MCF 10A (cell line): ENCODE data around the gene HEPN1. TPM values are rescaled to one million over a fixed set of nuclear protein-coding genes. Genes with fewer than 3 reads are reported as not detected.

Experiments used
- BruUV-seq: library from RNA; stranded (reverse); fragments of 400-500 nt; replicated peaks from 2 replicates; lab custom pipeline; 2021; lab: Mats Ljungman, UMichigan
- CTCF ChIA-PET: fragments of 300-600 bp; sonication (Branson Sonifier 250); formaldehyde crosslinking; extraction: SDS; loops from one replicate; lab custom pipeline; 2021; ENCODE audit warnings: antibody characterized with exemption, inconsistent platforms; lab: Yijun Ruan, JAX
- POLR2A ChIA-PET: fragments of 300-600, 350-650 bp; sonication (Branson Sonifier 250); formaldehyde crosslinking; extraction: SDS; loops from one replicate; lab custom pipeline; 2020; ENCODE audit warnings: antibody characterized with exemption, inconsistent platforms; lab: Yijun Ruan, JAX
- DNase-seq: peaks from one replicate; pipeline ENCODE4 v3.0.0-alpha.2; 2018; ENCODE audit not compliant: unreplicated experiment
- H3K27ac Mint-ChIP-seq: one replicate; pipeline ENCODE4 v1.8.0; 2022; ENCODE audit warnings: mild to moderate bottlenecking, low read depth, mixed read lengths; ENCODE audit not compliant: unreplicated experiment
- H3K27me3 Mint-ChIP-seq: one replicate; pipeline ENCODE4 v1.8.0; 2022; ENCODE audit warnings: mixed read lengths; ENCODE audit not compliant: insufficient read depth, unreplicated experiment
- H3K36me3 Mint-ChIP-seq: one replicate; pipeline ENCODE4 v1.8.0; 2022; ENCODE audit warnings: mild to moderate bottlenecking, moderate library complexity, mixed read lengths; ENCODE audit not compliant: insufficient read depth, unreplicated experiment
- H3K4me1 Mint-ChIP-seq: one replicate; pipeline ENCODE4 v1.8.0; 2022; ENCODE audit warnings: mixed read lengths; ENCODE audit not compliant: insufficient read depth, unreplicated experiment
- H3K4me3 Mint-ChIP-seq: one replicate; pipeline ENCODE4 v1.8.0; 2022; ENCODE audit warnings: mild to moderate bottlenecking, moderate library complexity, mixed read lengths; ENCODE audit not compliant: unreplicated experiment
- H3K9me3 Mint-ChIP-seq: one replicate; pipeline ENCODE4 v1.8.0; 2022; ENCODE audit warnings: mixed read lengths; ENCODE audit not compliant: unreplicated experiment
- CTCF ChIP-seq: fragments of 200-600 bp; IDR thresholded peaks from one replicate; pipeline ENCODE4 v1.8.0; 2022; ENCODE audit warnings: antibody characterized with exemption, mild to moderate bottlenecking; ENCODE audit not compliant: unreplicated experiment
- intact Hi-C: fragments of 100-400 bp; cut with micrococcal nuclease; formaldehyde crosslinking; loops from 2 replicates; pipeline ENCODE4 v1.14.1; 2022
- total RNA-seq: library from RNA; stranded (reverse); gene quantifications from 2 replicates; pipeline ENCODE4 v1.2.3, GENCODE V29; 2022

HEPN1 gene
- total RNA-seq, 1 experiment from 2014 or later: not detected

GRCh38 chr11:124875401-124875800 is 43.6 kb upstream of the HEPN1 start:
- CTCF ChIA-PET: interaction anchor here (0.6 to 2.1 kb wide), 10 partner anchors 9 to 1286 kb away, joined by 3 to 20 read pairs (median 6); partner anchors contain the start of genes CCDC15, ROBO3 and ROBO4
- H3K36me3 Mint-ChIP-seq: no peaks in the 10 kb centered on the region
- TF ChIP-seq CTCF: no peak
- peak overlapping the region; percentile 96 for H3K4me3 Mint-ChIP-seq
- H3K27ac Mint-ChIP-seq: no peak overlapping the region
- peaks cover 27% of the 10 kb centered on the region for H3K27me3 Mint-ChIP-seq
- POLR2A ChIA-PET: interaction anchor here (0.8 to 1.4 kb wide), 5 partner anchors 28 to 717 kb away, joined by 3 to 36 read pairs (median 3); partner anchors contain the start of gene CCDC15
- H3K9me3 Mint-ChIP-seq: no peaks in the 10 kb centered on the region
- DNase-seq: no peak
- BruUV-seq: no TSS peak
- intact Hi-C loops: no loop called here
- H3K4me1 Mint-ChIP-seq: peaks cover 23% of the 10 kb centered on the region

GRCh38 chr11:124875943-124876817 is 42.9 kb upstream of the HEPN1 start:
- intact Hi-C loops: loop anchor here (1.0 kb wide), 2 partner anchors 22 to 78 kb away; partner anchors contain the start of gene CCDC15
- H3K27ac Mint-ChIP-seq: peak overlapping the region; percentile 95
- H3K27me3 Mint-ChIP-seq: peaks cover 20% of the 10 kb centered on the region
- BruUV-seq: TSS peak; percentile 25
- no peaks in the 10 kb centered on the region for H3K9me3 Mint-ChIP-seq
- H3K4me3 Mint-ChIP-seq: peak overlapping the region; percentile 96
- POLR2A ChIA-PET: interaction anchor here (0.6 to 2.1 kb wide), 15 partner anchors 12 to 1814 kb away, joined by 3 to 36 read pairs (median 3); partner anchors contain the start of genes CCDC15, MSANTD2, ROBO4 and SIAE
- peak; percentile 95 for DNase-seq
- H3K36me3 Mint-ChIP-seq: no peaks in the 10 kb centered on the region
- peaks cover 23% of the 10 kb centered on the region for H3K4me1 Mint-ChIP-seq
- CTCF ChIA-PET: interaction anchor here (0.6 to 2.1 kb wide), 37 partner anchors 9 to 1285 kb away, joined by 3 to 20 read pairs (median 4); partner anchors contain the start of genes CCDC15, ROBO3, ROBO4 and VSIG2
- peak; percentile 45 for TF ChIP-seq CTCF

- no peak for TF ChIP-seq CTCF
- TSS peak; percentile 77 for BruUV-seq
- Mint-ChIP-seq H3K4me1 (peaks cover 23% of the 10 kb centered on the region), H3K36me3 (no peaks in the 10 kb centered on the region), H3K4me3 (peak overlapping the region; percentile 96), H3K27me3 (peaks cover 18% of the 10 kb centered on the region), H3K27ac (peak overlapping the region; percentile 95), H3K9me3 (no peaks in the 10 kb centered on the region)
- intact Hi-C loops: loop anchor here (1.0 kb wide), 2 partner anchors 21 to 77 kb away; partner anchors contain the start of gene CCDC15
- peak; percentile 20 for DNase-seq
- POLR2A ChIA-PET: interaction anchor here (0.6 to 2.1 kb wide), 13 partner anchors 11 to 1815 kb away, joined by 3 to 36 read pairs (median 4); partner anchors contain the start of genes CCDC15, MSANTD2, ROBO4 and SIAE
- CTCF ChIA-PET: interaction anchor here (0.6 to 2.1 kb wide), 34 partner anchors 8 to 1259 kb away, joined by 3 to 20 read pairs (median 5); partner anchors contain the start of genes CCDC15, ROBO3 and ROBO4
Measured at GRCh38 chr11:124876818-124877630, 42.0 kb upstream of the HEPN1 start.
